Glutamatergic neuron (in vitro differentiated cells): ENCODE results near the gene HMGXB4. TPM values are rescaled to one million over a fixed set of nuclear protein-coding genes. Genes with fewer than 3 reads are reported as not detected.
A peak's percentile ranks its signal among the peaks of the same experiment; 100 is the strongest.

Experiments used
- DNase-seq: peaks from one replicate; pipeline ENCODE4 v3.0.0; 2022
- H3K27ac Mint-ChIP-seq: one replicate; pipeline ENCODE4 v1.8.0; 2020; ENCODE audit warnings: mild to moderate bottlenecking, mixed read lengths, inconsistent platforms; ENCODE audit not compliant: unreplicated experiment
- H3K27me3 Mint-ChIP-seq: one replicate; pipeline ENCODE4 v1.8.0; 2020; ENCODE audit warnings: mild to moderate bottlenecking, moderate library complexity, mixed read lengths, inconsistent platforms; ENCODE audit not compliant: unreplicated experiment
- H3K36me3 Mint-ChIP-seq: one replicate; pipeline ENCODE4 v1.8.0; 2020; ENCODE audit warnings: mild to moderate bottlenecking, mixed read lengths, inconsistent platforms; ENCODE audit not compliant: unreplicated experiment
- H3K4me1 Mint-ChIP-seq: one replicate; pipeline ENCODE4 v1.8.0; 2020; ENCODE audit warnings: mild to moderate bottlenecking, low read depth, mixed read lengths, inconsistent platforms; ENCODE audit not compliant: unreplicated experiment
- H3K4me3 Mint-ChIP-seq: one replicate; pipeline ENCODE4 v1.8.0; 2020; ENCODE audit warnings: mild to moderate bottlenecking, mixed read lengths, inconsistent platforms; ENCODE audit not compliant: unreplicated experiment
- H3K9me3 Mint-ChIP-seq: one replicate; pipeline ENCODE4 v1.8.0; 2020; ENCODE audit warnings: mild to moderate bottlenecking, moderate library complexity, mixed read lengths, inconsistent platforms; ENCODE audit not compliant: unreplicated experiment
- CTCF ChIP-seq: fragments of 200-600 bp; sonication (generic); IDR thresholded peaks from one replicate; pipeline ENCODE4 v1.5.0; 2021; ENCODE audit not compliant: partially characterized antibody, unreplicated experiment
- long read RNA-seq: library from polyadenylated mRNA; unstranded; transcript quantifications from one replicate; pipeline ENCODE4 v2.0.0, GENCODE V29; 2020; ENCODE audit not compliant: unreplicated experiment
- total RNA-seq: library from RNA; stranded (reverse); fragmentation: NEBNext Ultra II Directional; extraction: Animal tissue kit (Norgen Biotek cat#: 25700); gene quantifications from one replicate; pipeline ENCODE4 v1.2.1, GENCODE V29; 2021; ENCODE audit not compliant: unreplicated experiment

HMGXB4 gene
- 14.4 TPM for total RNA-seq
- long read RNA-seq, partial matches to known transcripts = 3 of 5 reads
- long read RNA-seq, other reads (novel, unspliced or antisense) = 0 of 5 reads

GRCh38 chr22:35257321-35258190, at the start of gene HMGXB4:
Gene HMGXB4, plus strand, starts transcription at chr22:35257493. Its CDS starts 4,898 bp downstream, at chr22:35262391.
- peak within 1 kb of the TSS; percentile 87 for H3K27ac Mint-ChIP-seq
- no peak for TF ChIP-seq CTCF
- peak within 1 kb of the TSS; percentile 94 for H3K4me3 Mint-ChIP-seq
- H3K9me3 Mint-ChIP-seq = peaks cover 4% of the 10 kb centered on the region
- peaks cover 7% of the 10 kb centered on the region for H3K4me1 Mint-ChIP-seq
- peak; percentile 89 for DNase-seq
- no peaks in the 10 kb centered on the region for H3K36me3 Mint-ChIP-seq
- H3K27me3 Mint-ChIP-seq = no peaks in the 10 kb centered on the region

GRCh38 chr22:35208003-35208402, 49.3 kb upstream of the HMGXB4 start:
- no peaks in the 10 kb centered on the region for H3K36me3 Mint-ChIP-seq
- H3K27me3 Mint-ChIP-seq = no peaks in the 10 kb centered on the region
- no peak overlapping the region for H3K4me3 Mint-ChIP-seq
- TF ChIP-seq CTCF = no peak
- H3K9me3 Mint-ChIP-seq = no peaks in the 10 kb centered on the region
- peaks cover 6% of the 10 kb centered on the region for H3K4me1 Mint-ChIP-seq
- no peak for DNase-seq
- H3K27ac Mint-ChIP-seq = no peak overlapping the region

- no peak for TF ChIP-seq CTCF
- Mint-ChIP-seq H3K9me3 (no peaks in the 10 kb centered on the region), H3K27me3 (no peaks in the 10 kb centered on the region), H3K4me1 (peaks cover 3% of the 10 kb centered on the region), H3K27ac (no peak overlapping the region), H3K4me3 (no peak overlapping the region), H3K36me3 (no peaks in the 10 kb centered on the region)
- DNase-seq = no peak
These were observed 48.1 kb upstream of the HMGXB4 start for GRCh38 chr22:35209203-35209602.

- Mint-ChIP-seq H3K27me3 (no peaks in the 10 kb centered on the region), H3K4me1 (no peaks in the 10 kb centered on the region), H3K36me3 (no peaks in the 10 kb centered on the region), H3K9me3 (no peaks in the 10 kb centered on the region), H3K4me3 (no peak overlapping the region), H3K27ac (no peak overlapping the region)
- no peak for DNase-seq
- no peak for TF ChIP-seq CTCF
These were observed 45.3 kb upstream of the HMGXB4 start for GRCh38 chr22:35212009-35212408.

- H3K27me3 Mint-ChIP-seq = no peaks in the 10 kb centered on the region
- no peak overlapping the region for H3K27ac Mint-ChIP-seq
- no peaks in the 10 kb centered on the region for H3K9me3 Mint-ChIP-seq
- no peak overlapping the region for H3K4me3 Mint-ChIP-seq
- H3K4me1 Mint-ChIP-seq = no peaks in the 10 kb centered on the region
- TF ChIP-seq CTCF = no peak
- no peak for DNase-seq
- H3K36me3 Mint-ChIP-seq = no peaks in the 10 kb centered on the region
These were observed 44.3 kb upstream of the HMGXB4 start for GRCh38 chr22:35212996-35213395.
